NCI-H2196 (cell line): ENCODE measurements around the gene SELENOV.
A peak's percentile ranks its signal among the peaks of the same experiment; 100 is the strongest.
"Not testable (repeated sequence)": the region's sequence is repeated elsewhere in the genome, so short reads cannot be mapped to it uniquely, and the experiment has no call there.

ENCODE experiments used
- DNase-seq: peaks from one replicate; lab custom pipeline; 2025; ENCODE audit not compliant: unreplicated experiment; lab: John Stamatoyannopoulos, UW

The SELENOV gene

GRCh38 chr19:39514840-39515550 lies at the start of gene SELENOV:
SELENOV (plus strand) TSS chr19:39515139; CDS start chr19:39515213, 74 bp downstream.
- no peak for DNase-seq

GRCh38 chr19:39465956-39466747 lies 48.8 kb upstream of the SELENOV start:
- DNase-seq, result no peak

GRCh38 chr19:39467941-39468340 lies 47.0 kb upstream of the SELENOV start:
- DNase-seq, result no peak

GRCh38 chr19:39469036-39469435 lies 45.9 kb upstream of the SELENOV start:
- DNase-seq, result no peak

- DNase-seq, result no peak
Measured at GRCh38 chr19:39469567-39469966, 45.4 kb upstream of the SELENOV start.

GRCh38 chr19:39470724-39471339 lies 44.1 kb upstream of the SELENOV start:
- no peak for DNase-seq

GRCh38 chr19:39471756-39472536 lies 43.0 kb upstream of the SELENOV start:
- no peak for DNase-seq

- DNase-seq, result no peak
Measured at GRCh38 chr19:39472746-39473442, 42.0 kb upstream of the SELENOV start.

GRCh38 chr19:39473443-39473960 lies 41.4 kb upstream of the SELENOV start:
- DNase-seq, result no peak

- peak; percentile 45 for DNase-seq
Measured at GRCh38 chr19:39474139-39474620, 40.8 kb upstream of the SELENOV start.

- DNase-seq, result no peak
Measured at GRCh38 chr19:39475748-39476147, 39.2 kb upstream of the SELENOV start.

GRCh38 chr19:39479319-39479801 lies 35.6 kb upstream of the SELENOV start:
- DNase-seq, result not testable (repeated sequence)

- no peak for DNase-seq
Measured at GRCh38 chr19:39479916-39480315, 35.0 kb upstream of the SELENOV start.

- DNase-seq, result peak; percentile 96
Measured at GRCh38 chr19:39480337-39481228, 34.4 kb upstream of the SELENOV start, which contains the start of gene TIMM50. TIMM50 (plus strand) TSS chr19:39480838; CDS start chr19:39480854, 16 bp downstream.

GRCh38 chr19:39481229-39481545 lies 33.8 kb upstream of the SELENOV start:
- no peak for DNase-seq

- no peak for DNase-seq
Measured at GRCh38 chr19:39481676-39482075, 33.3 kb upstream of the SELENOV start.

GRCh38 chr19:39483141-39483540 lies 31.8 kb upstream of the SELENOV start:
- no peak for DNase-seq

- DNase-seq, result no peak
Measured at GRCh38 chr19:39489756-39490155, 25.2 kb upstream of the SELENOV start.

GRCh38 chr19:39492225-39492624 lies 22.7 kb upstream of the SELENOV start:
- DNase-seq, result no peak
